Measurements from ENCODE around the gene DLGAP1. TPM values are rescaled to one million over a fixed set of nuclear protein-coding genes. Genes with fewer than 3 reads are reported as not detected.

DLGAP1 gene
- total and polyA plus RNA-seq, 4 donors: 0.06 to 1.2 (median 0.17) TPM; not detected in 1

DNA sequence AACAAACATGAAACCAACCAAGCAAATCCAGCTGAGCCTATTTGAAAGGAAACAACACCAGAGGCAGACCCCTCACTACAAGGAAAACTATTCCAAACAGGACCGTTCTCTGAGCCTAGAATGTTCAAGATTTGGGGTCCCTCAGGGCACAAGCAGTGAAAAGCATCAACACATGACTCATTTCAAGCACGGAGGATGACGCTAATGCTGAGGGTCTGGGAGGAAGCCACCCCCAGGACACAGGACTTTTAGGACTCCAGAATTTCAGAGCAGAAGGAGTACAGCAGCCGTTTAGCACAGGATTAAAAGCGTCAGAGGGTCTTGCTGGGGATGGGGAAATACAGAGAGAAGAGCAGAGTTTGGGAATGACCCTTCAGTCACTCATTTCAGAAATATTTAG lies 168.9 kb downstream of the DLGAP1 start:
- no peaks in the 10 kb centered on the region for H3K4me1 ChIP-seq (ENCODE audit: control insufficient read depth in 4 of 4, insufficient read depth in 4 of 4, low read length in 3 of 4)
- no peak overlapping the region for H3K9ac ChIP-seq (ENCODE audit: low read depth in 1 of 2, low read length in 2 of 2)
- H3K4me3 ChIP-seq (ENCODE audit: low read depth in 1 of 3, low read length in 3 of 3): no peak overlapping the region
- no peak overlapping the region for H3K27ac ChIP-seq (ENCODE audit: low read depth in 1 of 2, low read length in 2 of 2)
- H3K27me3 ChIP-seq (ENCODE audit: control insufficient read depth in 4 of 4, insufficient read depth in 4 of 4, low read length in 3 of 4): no peaks in the 10 kb centered on the region
- peaks cover 0 to 2% (median 0%) of the 10 kb centered on the region in 4 donors for H3K9me3 ChIP-seq (ENCODE audit: control insufficient read depth in 4 of 4, low read length in 3 of 4)
- WGBS: 81% methylated on average over 5 of the region's 5 CpGs
- H3K36me3 ChIP-seq (ENCODE audit: control insufficient read depth in 4 of 4, insufficient read depth in 3 of 4, low read depth in 1 of 4, low read length in 3 of 4): no peaks in the 10 kb centered on the region
- TF ChIP-seq HNF4A (conservative IDR thresholded peaks at IDR 0.05) (no peak), SP1 (IDR thresholded peaks at IDR 0.05) (no peak), TAF1 (conservative IDR thresholded peaks at IDR 0.05) (no peak), GABPA (IDR thresholded peaks at IDR 0.05 in 1 of 2, conservative IDR thresholded peaks at IDR 0.05 in 1 of 2) (no peak), HNF4G (IDR thresholded peaks at IDR 0.05) (no peak), NR2F2 (IDR thresholded peaks at IDR 0.05) (no peak), RAD21 (IDR thresholded peaks at IDR 0.05) (no peak), FOXA1 (IDR thresholded peaks at IDR 0.05) (no peak), FOXA2 (IDR thresholded peaks at IDR 0.05) (no peak), EGR1 (IDR thresholded peaks at IDR 0.05; ENCODE audit: low read depth in 2 of 2) (no peak), JUND (IDR thresholded peaks at IDR 0.05) (no peak), RXRA (IDR thresholded peaks at IDR 0.05) (no peak)
- TF ChIP-seq, protein P1, sequence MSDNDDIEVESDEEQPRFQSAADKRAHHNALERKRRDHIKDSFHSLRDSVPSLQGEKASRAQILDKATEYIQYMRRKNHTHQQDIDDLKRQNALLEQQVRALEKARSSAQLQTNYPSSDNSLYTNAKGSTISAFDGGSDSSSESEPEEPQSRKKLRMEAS (IDR thresholded peaks at IDR 0.05): no peak
- TF ChIP-seq, protein P2, sequence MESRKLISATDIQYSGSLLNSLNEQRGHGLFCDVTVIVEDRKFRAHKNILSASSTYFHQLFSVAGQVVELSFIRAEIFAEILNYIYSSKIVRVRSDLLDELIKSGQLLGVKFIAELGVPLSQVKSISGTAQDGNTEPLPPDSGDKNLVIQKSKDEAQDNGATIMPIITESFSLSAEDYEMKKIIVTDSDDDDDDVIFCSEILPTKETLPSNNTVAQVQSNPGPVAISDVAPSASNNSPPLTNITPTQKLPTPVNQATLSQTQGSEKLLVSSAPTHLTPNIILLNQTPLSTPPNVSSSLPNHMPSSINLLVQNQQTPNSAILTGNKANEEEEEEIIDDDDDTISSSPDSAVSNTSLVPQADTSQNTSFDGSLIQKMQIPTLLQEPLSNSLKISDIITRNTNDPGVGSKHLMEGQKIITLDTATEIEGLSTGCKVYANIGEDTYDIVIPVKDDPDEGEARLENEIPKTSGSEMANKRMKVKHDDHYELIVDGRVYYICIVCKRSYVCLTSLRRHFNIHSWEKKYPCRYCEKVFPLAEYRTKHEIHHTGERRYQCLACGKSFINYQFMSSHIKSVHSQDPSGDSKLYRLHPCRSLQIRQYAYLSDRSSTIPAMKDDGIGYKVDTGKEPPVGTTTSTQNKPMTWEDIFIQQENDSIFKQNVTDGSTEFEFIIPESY (IDR thresholded peaks at IDR 0.05): no peak
- TF ChIP-seq, protein P3, sequence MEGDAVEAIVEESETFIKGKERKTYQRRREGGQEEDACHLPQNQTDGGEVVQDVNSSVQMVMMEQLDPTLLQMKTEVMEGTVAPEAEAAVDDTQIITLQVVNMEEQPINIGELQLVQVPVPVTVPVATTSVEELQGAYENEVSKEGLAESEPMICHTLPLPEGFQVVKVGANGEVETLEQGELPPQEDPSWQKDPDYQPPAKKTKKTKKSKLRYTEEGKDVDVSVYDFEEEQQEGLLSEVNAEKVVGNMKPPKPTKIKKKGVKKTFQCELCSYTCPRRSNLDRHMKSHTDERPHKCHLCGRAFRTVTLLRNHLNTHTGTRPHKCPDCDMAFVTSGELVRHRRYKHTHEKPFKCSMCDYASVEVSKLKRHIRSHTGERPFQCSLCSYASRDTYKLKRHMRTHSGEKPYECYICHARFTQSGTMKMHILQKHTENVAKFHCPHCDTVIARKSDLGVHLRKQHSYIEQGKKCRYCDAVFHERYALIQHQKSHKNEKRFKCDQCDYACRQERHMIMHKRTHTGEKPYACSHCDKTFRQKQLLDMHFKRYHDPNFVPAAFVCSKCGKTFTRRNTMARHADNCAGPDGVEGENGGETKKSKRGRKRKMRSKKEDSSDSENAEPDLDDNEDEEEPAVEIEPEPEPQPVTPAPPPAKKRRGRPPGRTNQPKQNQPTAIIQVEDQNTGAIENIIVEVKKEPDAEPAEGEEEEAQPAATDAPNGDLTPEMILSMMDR (IDR thresholded peaks at IDR 0.05; ENCODE audit: low read depth, low read length, missing input control): no peak
- TF ChIP-seq, protein P4, sequence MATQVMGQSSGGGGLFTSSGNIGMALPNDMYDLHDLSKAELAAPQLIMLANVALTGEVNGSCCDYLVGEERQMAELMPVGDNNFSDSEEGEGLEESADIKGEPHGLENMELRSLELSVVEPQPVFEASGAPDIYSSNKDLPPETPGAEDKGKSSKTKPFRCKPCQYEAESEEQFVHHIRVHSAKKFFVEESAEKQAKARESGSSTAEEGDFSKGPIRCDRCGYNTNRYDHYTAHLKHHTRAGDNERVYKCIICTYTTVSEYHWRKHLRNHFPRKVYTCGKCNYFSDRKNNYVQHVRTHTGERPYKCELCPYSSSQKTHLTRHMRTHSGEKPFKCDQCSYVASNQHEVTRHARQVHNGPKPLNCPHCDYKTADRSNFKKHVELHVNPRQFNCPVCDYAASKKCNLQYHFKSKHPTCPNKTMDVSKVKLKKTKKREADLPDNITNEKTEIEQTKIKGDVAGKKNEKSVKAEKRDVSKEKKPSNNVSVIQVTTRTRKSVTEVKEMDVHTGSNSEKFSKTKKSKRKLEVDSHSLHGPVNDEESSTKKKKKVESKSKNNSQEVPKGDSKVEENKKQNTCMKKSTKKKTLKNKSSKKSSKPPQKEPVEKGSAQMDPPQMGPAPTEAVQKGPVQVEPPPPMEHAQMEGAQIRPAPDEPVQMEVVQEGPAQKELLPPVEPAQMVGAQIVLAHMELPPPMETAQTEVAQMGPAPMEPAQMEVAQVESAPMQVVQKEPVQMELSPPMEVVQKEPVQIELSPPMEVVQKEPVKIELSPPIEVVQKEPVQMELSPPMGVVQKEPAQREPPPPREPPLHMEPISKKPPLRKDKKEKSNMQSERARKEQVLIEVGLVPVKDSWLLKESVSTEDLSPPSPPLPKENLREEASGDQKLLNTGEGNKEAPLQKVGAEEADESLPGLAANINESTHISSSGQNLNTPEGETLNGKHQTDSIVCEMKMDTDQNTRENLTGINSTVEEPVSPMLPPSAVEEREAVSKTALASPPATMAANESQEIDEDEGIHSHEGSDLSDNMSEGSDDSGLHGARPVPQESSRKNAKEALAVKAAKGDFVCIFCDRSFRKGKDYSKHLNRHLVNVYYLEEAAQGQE (IDR thresholded peaks at IDR 0.05): no peak
- DNase-seq (ENCODE audit: low spot score): no peak

DNA sequence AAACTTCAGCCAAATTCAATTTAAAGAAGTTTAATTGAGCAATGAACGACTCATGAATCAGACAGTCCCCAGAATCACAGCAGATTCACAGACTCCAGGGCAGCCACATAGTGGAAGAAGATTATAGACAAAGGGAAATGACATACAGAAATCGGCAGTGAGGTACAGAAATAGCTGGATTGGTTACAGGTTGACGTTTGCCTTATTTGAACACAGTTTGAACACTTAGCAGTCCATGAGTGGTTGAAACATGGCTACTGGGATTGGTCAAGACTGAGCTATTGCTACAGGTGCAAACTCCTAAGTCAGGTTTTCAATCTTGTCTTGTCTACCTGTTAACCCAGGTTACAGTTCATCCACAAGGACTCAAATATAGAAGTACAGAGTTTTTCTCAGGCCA lies 169.6 kb downstream of the DLGAP1 start:
- DNase-seq (ENCODE audit: low spot score): no peak
- no peaks in the 10 kb centered on the region for H3K4me1 ChIP-seq (ENCODE audit: control insufficient read depth in 4 of 4, insufficient read depth in 4 of 4, low read length in 3 of 4)
- H3K27me3 ChIP-seq (ENCODE audit: control insufficient read depth in 4 of 4, insufficient read depth in 4 of 4, low read length in 3 of 4): no peaks in the 10 kb centered on the region
- whole genome bisulfite sequencing: 62% methylated on average over 3 of the region's 3 CpGs
- H3K27ac ChIP-seq (ENCODE audit: low read depth in 1 of 2, low read length in 2 of 2): no peak overlapping the region
- H3K36me3 ChIP-seq (ENCODE audit: control insufficient read depth in 4 of 4, insufficient read depth in 3 of 4, low read depth in 1 of 4, low read length in 3 of 4): no peaks in the 10 kb centered on the region
- peaks cover 0 to 2% (median 0%) of the 10 kb centered on the region in 4 donors for H3K9me3 ChIP-seq (ENCODE audit: control insufficient read depth in 4 of 4, low read length in 3 of 4)
- H3K4me3 ChIP-seq (ENCODE audit: low read depth in 1 of 3, low read length in 3 of 3): no peak overlapping the region
- no peak overlapping the region for H3K9ac ChIP-seq (ENCODE audit: low read depth in 1 of 2, low read length in 2 of 2)
- TF ChIP-seq SP1 (IDR thresholded peaks at IDR 0.05) (no peak), GABPA (IDR thresholded peaks at IDR 0.05 in 1 of 2, conservative IDR thresholded peaks at IDR 0.05 in 1 of 2) (no peak), NR2F2 (IDR thresholded peaks at IDR 0.05) (no peak), RAD21 (IDR thresholded peaks at IDR 0.05) (no peak), EGR1 (IDR thresholded peaks at IDR 0.05; ENCODE audit: low read depth in 2 of 2) (no peak), JUND (IDR thresholded peaks at IDR 0.05) (no peak), FOXA2 (IDR thresholded peaks at IDR 0.05) (no peak), FOXA1 (IDR thresholded peaks at IDR 0.05) (no peak), HNF4A (conservative IDR thresholded peaks at IDR 0.05) (no peak), YY1 (IDR thresholded peaks at IDR 0.05) (no peak), RXRA (IDR thresholded peaks at IDR 0.05) (no peak), TAF1 (conservative IDR thresholded peaks at IDR 0.05) (no peak)
- TF ChIP-seq, protein P3 (IDR thresholded peaks at IDR 0.05; ENCODE audit: low read depth, low read length, missing input control): no peak
- TF ChIP-seq, protein P1 (IDR thresholded peaks at IDR 0.05): no peak
- TF ChIP-seq, protein P5, sequence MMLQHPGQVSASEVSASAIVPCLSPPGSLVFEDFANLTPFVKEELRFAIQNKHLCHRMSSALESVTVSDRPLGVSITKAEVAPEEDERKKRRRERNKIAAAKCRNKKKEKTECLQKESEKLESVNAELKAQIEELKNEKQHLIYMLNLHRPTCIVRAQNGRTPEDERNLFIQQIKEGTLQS (IDR thresholded peaks at IDR 0.05): no peak
- TF ChIP-seq, protein P2 (IDR thresholded peaks at IDR 0.05): no peak

All from liver (tissue), 9 donors.